GM23248 (cell line): ENCODE data around the gene NOTUM.

Source experiments
- EZH2 ChIP-seq: fragments of 200-600 bp; sonication (generic); IDR thresholded peaks from 2 replicates; pipeline ENCODE4 v1.6.1; 2018; ENCODE audit warnings: antibody characterized with exemption, mild to moderate bottlenecking; ENCODE audit not compliant: insufficient read depth, poor library complexity, severe bottlenecking
- EZH2phosphoT487 ChIP-seq: fragments of 200-600 bp; sonication (generic); IDR thresholded peaks from 2 replicates; pipeline ENCODE4 v1.6.1; 2018; ENCODE audit warnings: antibody characterized with exemption, moderate library complexity, mild to moderate bottlenecking, low read depth; ENCODE audit not compliant: insufficient read depth

DNA sequence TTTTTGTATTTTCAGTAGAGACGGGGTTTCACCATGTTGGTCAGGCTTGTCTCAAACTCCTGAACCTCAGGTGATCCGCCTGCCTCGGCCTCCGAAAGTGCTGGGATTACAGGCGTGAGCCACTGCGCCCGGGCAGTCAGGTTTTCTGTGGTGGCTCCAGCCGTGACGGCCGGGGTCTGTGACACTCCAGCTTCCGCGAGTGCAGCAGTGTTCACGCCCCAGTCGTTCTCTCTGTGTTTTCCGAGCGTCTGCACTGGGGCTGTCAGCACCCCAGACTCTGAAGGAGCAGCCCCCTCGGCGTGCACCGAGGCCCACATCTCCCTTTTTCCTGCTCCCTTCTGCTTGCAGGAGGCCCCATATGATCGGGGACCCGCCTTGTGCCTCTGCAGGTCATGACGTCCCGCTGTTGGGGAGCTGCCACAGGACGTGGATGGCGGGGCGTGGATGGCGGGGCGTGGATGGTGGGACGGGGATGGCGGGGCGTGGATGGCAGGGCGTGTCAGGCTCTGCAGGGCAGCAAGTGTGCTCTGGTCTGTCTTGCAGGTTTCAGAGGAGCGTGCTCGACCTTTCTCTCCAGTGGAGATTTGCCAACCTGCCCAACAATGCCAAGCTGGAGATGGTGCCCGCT, 22.1 kb upstream of the NOTUM start:
- TF ChIP-seq EZH2 (no peak), EZH2phosphoT487 (no peak)
